VCaP (cell line): ENCODE data around the gene ARID5A.

Experiments
- H3K27ac ChIP-seq: fragments of 450-650 bp; 2 replicates; pipeline ENCODE4 v1.5.1; 2017
- CTCF ChIP-seq: fragments of 450-650 bp; conservative IDR thresholded peaks from 2 replicates; pipeline ENCODE4 v1.5.1; 2017; ENCODE audit warnings: mild to moderate bottlenecking, moderate library complexity

The ARID5A gene

GRCh38 chr2:96509114-96509846 lies 27.3 kb upstream of the ARID5A start:
- TF ChIP-seq CTCF = peak; percentile 97
- H3K27ac ChIP-seq = peak overlapping the region; percentile 43; the same call in 1 of the 2 replicates

GRCh38 chr2:96509847-96510230 lies 26.7 kb upstream of the ARID5A start:
- H3K27ac ChIP-seq = peak overlapping the region; percentile 43; the same call in 1 of the 2 replicates
- no peak for TF ChIP-seq CTCF

DNA sequence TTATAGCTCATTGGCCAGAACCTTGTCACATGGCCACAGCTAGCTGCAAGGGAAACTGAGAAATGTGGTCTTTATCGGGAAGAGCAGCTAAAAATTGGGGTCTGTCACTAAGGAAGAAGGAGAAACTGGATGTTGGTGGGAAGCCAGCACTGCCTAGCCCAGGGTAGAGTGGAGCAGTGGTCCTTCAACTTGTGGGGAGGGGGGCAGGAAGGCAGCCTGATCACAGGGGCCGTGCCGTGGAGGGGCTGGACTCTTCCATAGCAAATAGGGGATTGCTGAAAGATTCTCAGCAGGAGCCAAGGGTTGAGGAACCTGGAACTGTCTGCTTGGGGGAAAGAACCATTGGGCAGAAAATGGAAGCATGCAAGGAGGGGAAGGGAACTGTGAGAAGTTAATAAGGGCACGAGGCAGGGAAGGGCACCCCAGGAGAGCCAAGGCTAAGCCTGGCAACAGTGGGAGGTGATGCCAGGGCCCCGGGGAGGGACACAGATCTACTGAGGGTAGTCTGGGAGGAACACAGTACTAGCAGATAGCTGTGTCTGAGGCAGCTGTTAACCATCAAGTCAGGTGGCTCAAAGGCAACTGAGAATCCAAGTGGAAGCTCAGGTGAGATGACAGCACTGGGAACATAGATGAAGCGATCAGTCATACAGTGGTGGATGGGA lies 25.5 kb upstream of the ARID5A start:
- TF ChIP-seq CTCF = no peak
- H3K27ac ChIP-seq = no peak overlapping the region

- no peak for TF ChIP-seq CTCF
- no peak overlapping the region for H3K27ac ChIP-seq
Observed at GRCh38 chr2:96511851-96512250, 24.7 kb upstream of the ARID5A start.

- no peak for TF ChIP-seq CTCF
- H3K27ac ChIP-seq = no peak overlapping the region
Observed at GRCh38 chr2:96512341-96512740, 24.2 kb upstream of the ARID5A start.

- no peak overlapping the region for H3K27ac ChIP-seq
- TF ChIP-seq CTCF = no peak
Observed at GRCh38 chr2:96514521-96514920, 22.0 kb upstream of the ARID5A start.

GRCh38 chr2:96517079-96517478 lies 19.5 kb upstream of the ARID5A start:
- H3K27ac ChIP-seq = no peak overlapping the region
- TF ChIP-seq CTCF = no peak
